ENCODE results near the gene GTSE1.

GTSE1 gene

DNA sequence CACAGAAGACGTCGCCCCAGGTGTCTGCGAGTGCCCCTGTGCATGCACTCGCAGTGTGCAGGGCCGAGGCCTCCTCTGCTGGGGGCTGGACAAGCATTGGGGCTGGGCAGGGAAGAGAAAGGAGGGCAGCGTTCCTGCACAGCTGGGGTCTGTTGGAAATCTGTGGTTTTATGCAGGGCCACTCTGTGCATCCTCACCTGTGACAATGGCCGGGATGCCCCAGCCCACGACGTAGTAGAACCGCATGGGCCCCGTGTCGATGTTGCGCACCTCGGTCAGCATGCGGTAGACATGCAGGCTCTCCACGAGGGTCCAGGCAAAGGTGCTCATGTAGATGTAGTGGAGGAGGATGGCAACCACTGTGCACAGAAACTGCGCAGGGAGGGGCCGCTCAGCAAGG is 76.0 kb downstream of the GTSE1 start:
- Histone ChIP-seq H3K27me3 (ENCODE audit: low read length) (no peaks in the 10 kb centered on the region), H3K9ac (ENCODE audit: low read length) (no peak overlapping the region), H3F3A (ENCODE audit: insufficient read depth) (no peaks in the 10 kb centered on the region), H3K27ac (ENCODE audit: low read depth, low read length) (no peak overlapping the region), H3K4me3 (ENCODE audit: insufficient read depth, low read length, poor library complexity, severe bottlenecking) (no peak overlapping the region), H3K36me3 (ENCODE audit: low read length) (no peaks in the 10 kb centered on the region), H3K9me2 (replicated peaks; ENCODE audit: insufficient read depth, low read length) (no peaks in the 10 kb centered on the region), H3K79me2 (ENCODE audit: insufficient read depth, low read length) (no peaks in the 10 kb centered on the region), H3K9me3 (ENCODE audit: insufficient read depth, low read length) (no peaks in the 10 kb centered on the region), H4K20me1 (ENCODE audit: low read depth, low read length) (no peaks in the 10 kb centered on the region), H3K4me2 (ENCODE audit: low read depth, low read length, poor library complexity, severe bottlenecking) (no peak overlapping the region), H2AFZ (ENCODE audit: low read depth, low read length, severe bottlenecking) (no peak overlapping the region)
- TF ChIP-seq EZH2phosphoT487 (conservative IDR thresholded peaks at IDR 0.05; ENCODE audit: low read length), result no peak
- TF ChIP-seq, protein P1, sequence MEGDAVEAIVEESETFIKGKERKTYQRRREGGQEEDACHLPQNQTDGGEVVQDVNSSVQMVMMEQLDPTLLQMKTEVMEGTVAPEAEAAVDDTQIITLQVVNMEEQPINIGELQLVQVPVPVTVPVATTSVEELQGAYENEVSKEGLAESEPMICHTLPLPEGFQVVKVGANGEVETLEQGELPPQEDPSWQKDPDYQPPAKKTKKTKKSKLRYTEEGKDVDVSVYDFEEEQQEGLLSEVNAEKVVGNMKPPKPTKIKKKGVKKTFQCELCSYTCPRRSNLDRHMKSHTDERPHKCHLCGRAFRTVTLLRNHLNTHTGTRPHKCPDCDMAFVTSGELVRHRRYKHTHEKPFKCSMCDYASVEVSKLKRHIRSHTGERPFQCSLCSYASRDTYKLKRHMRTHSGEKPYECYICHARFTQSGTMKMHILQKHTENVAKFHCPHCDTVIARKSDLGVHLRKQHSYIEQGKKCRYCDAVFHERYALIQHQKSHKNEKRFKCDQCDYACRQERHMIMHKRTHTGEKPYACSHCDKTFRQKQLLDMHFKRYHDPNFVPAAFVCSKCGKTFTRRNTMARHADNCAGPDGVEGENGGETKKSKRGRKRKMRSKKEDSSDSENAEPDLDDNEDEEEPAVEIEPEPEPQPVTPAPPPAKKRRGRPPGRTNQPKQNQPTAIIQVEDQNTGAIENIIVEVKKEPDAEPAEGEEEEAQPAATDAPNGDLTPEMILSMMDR (IDR thresholded peaks at IDR 0.05; ENCODE audit: insufficient read depth, low read length, poor library complexity, severe bottlenecking), result no peak

DNA sequence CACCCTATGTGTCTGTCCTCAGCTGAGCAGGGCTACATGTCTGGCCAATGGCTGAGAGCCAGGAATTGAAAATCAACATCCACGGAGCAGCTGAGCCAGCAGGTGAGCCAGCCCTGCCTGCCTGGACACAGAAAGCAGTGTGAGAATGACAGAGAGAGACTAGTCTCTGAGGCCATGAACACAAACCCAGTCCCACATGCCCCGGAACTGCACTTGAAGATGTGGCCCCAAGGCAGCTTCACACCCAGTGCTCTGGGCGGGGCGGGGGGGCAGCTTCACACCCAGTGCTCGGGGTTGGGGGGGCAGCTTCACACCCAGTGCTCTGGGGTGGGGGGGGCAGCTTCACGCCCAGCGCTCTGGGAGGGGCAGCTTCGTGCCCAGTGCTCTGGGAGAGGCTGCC is 76.5 kb downstream of the GTSE1 start:
- Histone ChIP-seq H3K9me2 (replicated peaks; ENCODE audit: insufficient read depth, low read length) (no peaks in the 10 kb centered on the region), H3K9ac (ENCODE audit: low read length) (no peak overlapping the region), H4K20me1 (ENCODE audit: low read depth, low read length) (no peaks in the 10 kb centered on the region), H3K9me3 (ENCODE audit: insufficient read depth, low read length) (no peaks in the 10 kb centered on the region), H3K36me3 (ENCODE audit: low read length) (no peaks in the 10 kb centered on the region), H3F3A (ENCODE audit: insufficient read depth) (no peaks in the 10 kb centered on the region), H3K79me2 (ENCODE audit: insufficient read depth, low read length) (no peaks in the 10 kb centered on the region), H3K27ac (ENCODE audit: low read depth, low read length) (no peak overlapping the region), H3K27me3 (ENCODE audit: low read length) (no peaks in the 10 kb centered on the region), H2AFZ (ENCODE audit: low read depth, low read length, severe bottlenecking) (no peak overlapping the region), H3K4me2 (ENCODE audit: low read depth, low read length, poor library complexity, severe bottlenecking) (no peak overlapping the region), H3K4me3 (ENCODE audit: insufficient read depth, low read length, poor library complexity, severe bottlenecking) (no peak overlapping the region)
- no peak for TF ChIP-seq EZH2phosphoT487 (conservative IDR thresholded peaks at IDR 0.05; ENCODE audit: low read length)
- TF ChIP-seq, protein P1 (IDR thresholded peaks at IDR 0.05; ENCODE audit: insufficient read depth, low read length, poor library complexity, severe bottlenecking), result no peak

DNA sequence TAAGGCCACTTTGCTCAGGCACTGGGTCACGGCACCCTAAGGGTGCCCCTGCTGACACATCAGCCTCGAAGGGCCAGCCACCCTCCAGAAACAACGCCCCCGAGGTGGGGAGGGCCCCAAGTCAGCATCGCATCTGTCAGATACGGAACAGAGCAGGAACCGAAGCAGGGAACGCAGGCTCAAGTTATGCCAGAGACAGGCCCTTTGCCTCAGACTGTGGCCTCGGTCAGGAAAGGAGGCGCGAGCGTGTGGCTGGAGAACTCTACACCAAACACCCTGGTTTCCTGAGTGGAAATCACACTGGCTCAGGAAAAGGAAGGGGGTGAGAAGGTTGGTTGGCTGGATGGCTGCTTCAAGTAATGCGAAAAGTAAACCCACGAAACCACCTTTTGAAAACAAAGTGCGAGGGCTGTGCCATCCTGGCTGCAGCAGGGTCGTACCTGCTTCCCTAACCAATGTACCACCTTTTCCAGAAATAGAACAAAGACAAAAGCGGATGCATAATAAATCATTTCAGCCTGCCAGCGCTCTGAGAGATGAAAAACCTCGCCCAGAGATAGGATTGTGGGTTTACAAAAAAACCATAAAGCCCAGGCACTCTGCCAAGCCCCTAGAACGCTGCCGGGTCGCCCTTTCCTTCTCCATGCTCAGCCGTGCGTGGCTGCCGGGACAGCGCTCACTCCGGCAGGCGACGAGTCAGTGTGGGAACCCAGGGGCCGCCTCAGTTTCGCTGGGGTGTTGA is 77.4 kb downstream of the GTSE1 start:
- H4K20me1 ChIP-seq (ENCODE audit: low read depth, low read length), result no peaks in the 10 kb centered on the region
- H3K9ac ChIP-seq (ENCODE audit: low read length), result no peak overlapping the region
- H3K4me3 ChIP-seq (ENCODE audit: insufficient read depth, low read length, poor library complexity, severe bottlenecking), result no peak overlapping the region
- no peak overlapping the region for H2AFZ ChIP-seq (ENCODE audit: low read depth, low read length, severe bottlenecking)
- no peaks in the 10 kb centered on the region for H3K36me3 ChIP-seq (ENCODE audit: low read length)
- H3K9me3 ChIP-seq (ENCODE audit: insufficient read depth, low read length), result no peaks in the 10 kb centered on the region
- H3K27ac ChIP-seq (ENCODE audit: low read depth, low read length), result no peak overlapping the region
- H3F3A ChIP-seq (ENCODE audit: insufficient read depth), result no peaks in the 10 kb centered on the region
- H3K4me2 ChIP-seq (ENCODE audit: low read depth, low read length, poor library complexity, severe bottlenecking), result no peak overlapping the region
- no peaks in the 10 kb centered on the region for H3K27me3 ChIP-seq (ENCODE audit: low read length)
- no peaks in the 10 kb centered on the region for H3K9me2 ChIP-seq (replicated peaks; ENCODE audit: insufficient read depth, low read length)
- TF ChIP-seq, protein P1 (IDR thresholded peaks at IDR 0.05; ENCODE audit: insufficient read depth, low read length, poor library complexity, severe bottlenecking), result no peak
- no peak for TF ChIP-seq EZH2phosphoT487 (conservative IDR thresholded peaks at IDR 0.05; ENCODE audit: low read length)
- H3K79me2 ChIP-seq (ENCODE audit: insufficient read depth, low read length), result no peaks in the 10 kb centered on the region

Measured in SU-DHL-6 (cell line).